ENCODE data around the gene FKRP.

The FKRP gene

DNA sequence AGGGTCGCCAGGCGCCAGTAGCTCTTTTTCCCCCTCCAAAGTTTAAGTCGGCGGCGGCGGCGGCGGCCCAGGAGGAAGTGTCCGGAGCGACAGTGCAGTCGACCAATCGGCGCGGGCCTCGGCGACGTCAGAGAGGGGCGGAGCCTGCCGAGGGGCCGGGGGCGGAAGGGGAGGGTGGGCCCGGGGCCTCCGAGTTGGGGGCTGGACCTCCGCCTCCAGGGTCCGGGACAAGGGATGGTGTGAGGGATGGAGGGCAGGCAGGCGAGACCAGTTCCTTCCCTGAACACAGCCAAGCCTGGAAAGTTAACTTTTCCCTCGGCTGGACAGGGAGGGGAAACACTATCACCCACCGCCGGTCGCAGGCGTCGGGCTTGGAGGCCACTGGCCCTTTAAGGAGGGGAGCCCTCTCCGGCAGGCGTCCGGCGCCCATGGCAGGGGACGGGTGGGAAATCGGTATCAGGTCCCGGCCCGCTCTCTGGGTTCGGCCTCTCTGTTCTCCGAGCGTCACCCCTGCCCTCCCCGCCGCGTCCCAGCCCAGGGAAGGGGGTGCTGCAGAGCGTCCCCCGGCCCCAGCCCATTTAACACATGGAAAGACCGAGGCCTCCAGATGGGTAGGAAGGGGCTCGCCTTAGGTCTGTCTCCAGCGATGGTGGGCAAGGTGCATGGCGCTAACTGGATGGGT lies 28.7 kb upstream of the FKRP start, which contains the start of gene PRKD2:
Gene PRKD2 (minus strand): TSS at position 81 of the 682 bp plus-strand sequence. CDS start 744 bp downstream, outside the sequence.
- TF ChIP-seq, protein P1, sequence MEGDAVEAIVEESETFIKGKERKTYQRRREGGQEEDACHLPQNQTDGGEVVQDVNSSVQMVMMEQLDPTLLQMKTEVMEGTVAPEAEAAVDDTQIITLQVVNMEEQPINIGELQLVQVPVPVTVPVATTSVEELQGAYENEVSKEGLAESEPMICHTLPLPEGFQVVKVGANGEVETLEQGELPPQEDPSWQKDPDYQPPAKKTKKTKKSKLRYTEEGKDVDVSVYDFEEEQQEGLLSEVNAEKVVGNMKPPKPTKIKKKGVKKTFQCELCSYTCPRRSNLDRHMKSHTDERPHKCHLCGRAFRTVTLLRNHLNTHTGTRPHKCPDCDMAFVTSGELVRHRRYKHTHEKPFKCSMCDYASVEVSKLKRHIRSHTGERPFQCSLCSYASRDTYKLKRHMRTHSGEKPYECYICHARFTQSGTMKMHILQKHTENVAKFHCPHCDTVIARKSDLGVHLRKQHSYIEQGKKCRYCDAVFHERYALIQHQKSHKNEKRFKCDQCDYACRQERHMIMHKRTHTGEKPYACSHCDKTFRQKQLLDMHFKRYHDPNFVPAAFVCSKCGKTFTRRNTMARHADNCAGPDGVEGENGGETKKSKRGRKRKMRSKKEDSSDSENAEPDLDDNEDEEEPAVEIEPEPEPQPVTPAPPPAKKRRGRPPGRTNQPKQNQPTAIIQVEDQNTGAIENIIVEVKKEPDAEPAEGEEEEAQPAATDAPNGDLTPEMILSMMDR (IDR thresholded peaks at IDR 0.05; ENCODE audit: insufficient read depth, missing control alignments): no peak
- FAIRE-seq (no peak), DNase-seq (ENCODE audit: insufficient read length, low spot score) (peak; percentile 96)

DNA sequence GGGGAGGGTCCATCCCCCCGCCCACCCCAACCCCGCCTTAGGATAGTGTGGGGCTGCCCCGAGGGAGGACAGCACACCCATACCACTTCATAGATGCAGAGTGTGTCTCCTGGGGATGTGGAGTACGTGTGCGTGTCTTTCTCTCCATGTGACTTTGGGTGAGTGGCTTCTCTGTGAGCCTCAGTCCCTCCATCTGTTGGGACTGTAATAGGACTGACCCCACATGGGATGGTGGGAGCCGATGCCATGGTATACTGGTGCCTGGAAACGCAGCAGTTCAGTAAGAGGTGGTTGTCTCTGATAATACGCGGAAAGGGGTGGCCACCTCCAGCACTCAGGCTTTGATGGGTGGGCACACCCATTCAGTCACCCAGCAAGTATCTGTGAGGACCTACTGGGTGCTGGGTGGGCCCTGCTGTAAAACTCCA lies 28.1 kb upstream of the FKRP start:
- DNase-seq (ENCODE audit: insufficient read length, low spot score): no peak
- TF ChIP-seq, protein P1 (IDR thresholded peaks at IDR 0.05; ENCODE audit: insufficient read depth, missing control alignments): no peak

DNA sequence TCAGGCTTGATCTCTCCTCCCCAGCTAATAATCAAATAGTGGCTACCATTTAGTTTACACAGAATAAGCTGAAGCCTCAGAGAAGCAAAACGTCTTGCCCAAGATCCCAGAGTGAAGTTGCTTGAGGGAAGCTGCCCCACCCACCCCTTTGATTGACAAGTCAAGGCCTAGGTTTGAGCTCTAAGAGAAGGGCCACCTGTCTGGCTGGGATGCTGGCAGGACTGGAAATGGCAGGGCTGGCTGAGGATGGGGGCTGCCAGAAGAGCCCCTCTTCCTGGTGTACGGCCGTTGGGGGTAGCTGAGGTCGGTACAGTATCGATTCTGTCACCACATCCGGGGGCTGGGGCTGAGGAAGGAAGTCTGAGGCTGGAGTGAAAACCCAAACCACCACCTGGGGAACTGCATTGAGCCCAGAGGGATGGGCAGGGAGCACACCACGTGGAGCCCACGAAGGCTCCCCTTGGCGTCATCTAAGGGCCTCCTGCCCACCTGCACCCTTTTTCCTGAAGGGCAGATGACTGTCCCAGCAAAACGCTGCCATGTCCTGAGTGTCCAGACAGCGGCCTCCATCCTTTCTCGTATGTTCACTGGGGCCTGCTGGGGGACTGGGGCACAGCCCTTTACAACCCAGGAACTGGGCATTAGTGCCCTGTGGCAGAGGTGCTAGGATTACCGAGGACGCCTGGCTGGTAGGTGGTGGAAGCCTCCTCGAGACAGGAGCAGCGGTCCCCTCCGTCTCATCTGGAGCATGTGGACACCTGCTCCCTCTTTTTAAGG lies 27.5 kb upstream of the FKRP start:
- DNase-seq (ENCODE audit: insufficient read length, low spot score) (no peak), FAIRE-seq (no peak)
- TF ChIP-seq, protein P1 (IDR thresholded peaks at IDR 0.05; ENCODE audit: insufficient read depth, missing control alignments): no peak

More for the DNA sequence above, 28.1 kb upstream of the FKRP start:
- no peak for FAIRE-seq

DNA sequence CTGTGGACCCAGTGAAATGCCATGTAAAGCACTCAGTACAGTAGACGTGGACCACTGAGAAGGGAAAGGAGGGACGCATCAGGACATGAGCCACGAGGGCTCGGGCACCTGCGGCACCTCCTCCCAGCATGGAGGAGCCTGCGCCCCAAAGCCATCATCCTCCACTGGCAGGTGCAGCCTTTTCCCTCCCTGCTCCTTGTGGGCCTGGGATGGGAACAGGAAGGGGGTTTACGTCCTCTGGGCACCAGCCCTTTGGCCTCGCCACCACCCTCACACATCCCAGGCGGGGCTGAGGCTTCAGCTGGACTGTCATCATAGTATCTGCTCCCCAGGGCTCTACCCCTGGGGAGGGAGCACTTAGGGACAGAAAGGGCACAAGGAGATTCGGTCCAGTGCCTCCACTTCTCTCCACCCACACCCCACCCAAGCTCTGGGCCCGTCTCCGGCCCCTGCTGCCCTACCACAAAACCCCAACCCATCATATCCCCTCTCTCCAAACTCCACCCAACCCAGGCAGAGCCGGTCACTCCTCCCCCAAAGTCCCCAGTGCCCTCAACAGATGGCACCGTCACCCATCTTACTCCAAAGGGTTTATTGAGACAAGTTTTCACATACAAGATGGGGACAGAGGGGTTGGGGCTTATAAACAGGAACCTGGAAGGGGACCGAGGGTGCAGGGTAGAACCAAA lies 26.8 kb upstream of the FKRP start:
- TF ChIP-seq, protein P1 (IDR thresholded peaks at IDR 0.05; ENCODE audit: insufficient read depth, missing control alignments): no peak
- no peak for FAIRE-seq
- DNase-seq (ENCODE audit: insufficient read length, low spot score): no peak

DNA sequence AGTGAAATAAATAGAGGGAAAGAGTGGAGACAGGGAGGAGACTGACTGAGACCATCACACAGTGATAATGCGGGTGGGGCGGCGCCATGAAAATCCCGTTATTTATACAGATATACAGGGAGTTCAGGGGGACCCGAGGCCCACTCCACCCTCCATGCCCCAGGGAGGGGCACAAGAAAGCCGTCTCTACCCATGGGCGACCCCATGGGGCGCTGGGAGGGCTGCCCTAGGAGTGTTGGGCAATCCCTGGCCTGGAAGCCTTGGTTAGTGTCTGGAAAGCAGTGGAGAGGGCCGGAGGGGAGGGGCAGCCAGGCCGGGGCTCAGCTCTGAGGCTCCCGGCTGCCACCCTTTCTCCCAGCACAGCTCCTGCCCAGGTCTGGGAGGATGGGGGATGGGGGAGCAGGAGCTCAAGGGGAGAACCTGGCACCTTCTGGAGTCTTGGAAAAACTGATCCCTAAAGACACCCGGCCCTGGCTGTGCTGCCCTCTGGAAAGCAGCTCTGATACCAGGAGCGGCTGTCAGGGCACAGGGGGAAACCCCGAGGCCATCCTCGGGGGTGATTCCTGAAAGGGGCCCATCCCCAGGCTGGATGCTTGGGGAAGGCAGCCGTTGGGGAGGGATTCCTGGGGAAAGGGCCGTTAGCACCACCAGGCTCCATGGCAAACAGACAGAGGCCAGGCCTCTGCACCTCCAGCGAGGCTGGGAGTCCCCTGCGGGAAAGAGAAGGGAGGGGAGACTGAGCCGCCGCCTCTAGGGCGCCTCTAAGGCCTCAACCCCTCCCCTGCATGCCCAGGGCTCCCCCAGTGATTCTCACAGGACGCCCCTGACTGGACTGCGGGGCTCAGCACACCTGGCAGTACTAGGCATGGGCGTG lies 26.0 kb upstream of the FKRP start:
- FAIRE-seq (no peak), DNase-seq (ENCODE audit: insufficient read length, low spot score) (no peak)
- TF ChIP-seq, protein P1 (IDR thresholded peaks at IDR 0.05; ENCODE audit: insufficient read depth, missing control alignments): no peak

DNA sequence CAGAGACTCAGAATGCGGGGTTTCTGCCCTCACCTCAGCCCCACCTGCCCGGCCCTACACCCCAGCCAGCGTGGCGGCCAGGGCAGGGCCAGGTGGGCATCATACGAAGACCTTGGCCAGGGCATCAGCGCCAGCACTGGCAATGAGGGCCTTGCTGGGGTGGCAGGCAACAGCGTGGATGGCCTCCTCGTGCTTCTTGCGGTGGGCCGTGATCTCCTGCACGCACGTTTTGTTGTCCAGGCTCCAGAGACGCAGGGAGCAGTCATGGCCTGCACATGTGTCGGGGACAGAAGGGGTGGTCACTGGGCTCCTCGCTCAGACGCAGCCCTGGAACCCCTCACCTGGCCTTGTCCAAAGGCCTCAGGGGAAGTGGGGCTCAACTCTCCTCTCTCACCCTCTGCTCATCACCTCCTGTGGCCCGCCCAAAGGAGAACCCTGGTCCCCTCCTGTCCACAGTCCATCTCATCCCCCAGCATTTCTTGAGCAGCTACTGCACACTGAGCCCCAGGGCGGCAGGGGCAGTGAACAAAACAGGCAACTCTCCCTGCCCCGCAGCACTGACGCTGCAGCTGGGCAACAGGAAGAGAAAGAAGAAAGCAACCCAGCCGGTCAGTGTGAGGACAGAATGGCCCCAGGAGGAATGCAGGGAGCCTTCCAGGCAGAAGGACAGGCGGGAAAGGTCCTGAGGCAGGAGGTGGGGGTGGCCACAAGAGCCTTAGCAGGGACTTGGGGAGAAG lies 25.2 kb upstream of the FKRP start:
- no peak for FAIRE-seq
- TF ChIP-seq, protein P1 (IDR thresholded peaks at IDR 0.05; ENCODE audit: insufficient read depth, missing control alignments): no peak
- DNase-seq (ENCODE audit: insufficient read length, low spot score): no peak

Data from D721Med (cell line).